Spleen (tissue), 7 donors: ENCODE measurements around the gene HDAC8.

ENCODE experiments used
- POLR2A ChIP-seq, 3 donors: fragments of 450-650 bp; IDR thresholded peaks; one replicate each; pipeline ENCODE4 v1.5.1; 2017; ENCODE audit warnings: antibody characterized with exemption in 3 of 3, mild to moderate bottlenecking in 1 of 3
- TF ChIP-seq, protein P1 (sequence below), 11 experiments: fragments of 200-600 bp in 7 of 11; fragments of 450-650 bp in 4 of 11; sonication (generic) in 4 of 11; IDR thresholded peaks in 8 of 11; conservative IDR thresholded peaks in 3 of 11; 1 replicate in 7 of 11; 2 replicates in 4 of 11; pipeline versions ENCODE4 v1.4.0 to v1.8.0; 2016 to 2021; ENCODE audit warnings: antibody characterized with exemption in 11 of 11, inconsistent platforms in 4 of 11, mild to moderate bottlenecking in 1 of 11
- donor health status: DM: no; HTN: no; CAD: no; lungs with moderate emphysema.
- donor health status: DM: no; HTN: no; CAD: no.
- donor health status: DM: no; HTN: no; CAD: no.

GRCh38 chrX:72478853-72479252 lies 93.8 kb downstream of the HDAC8 start:
- TF ChIP-seq, protein P1, sequence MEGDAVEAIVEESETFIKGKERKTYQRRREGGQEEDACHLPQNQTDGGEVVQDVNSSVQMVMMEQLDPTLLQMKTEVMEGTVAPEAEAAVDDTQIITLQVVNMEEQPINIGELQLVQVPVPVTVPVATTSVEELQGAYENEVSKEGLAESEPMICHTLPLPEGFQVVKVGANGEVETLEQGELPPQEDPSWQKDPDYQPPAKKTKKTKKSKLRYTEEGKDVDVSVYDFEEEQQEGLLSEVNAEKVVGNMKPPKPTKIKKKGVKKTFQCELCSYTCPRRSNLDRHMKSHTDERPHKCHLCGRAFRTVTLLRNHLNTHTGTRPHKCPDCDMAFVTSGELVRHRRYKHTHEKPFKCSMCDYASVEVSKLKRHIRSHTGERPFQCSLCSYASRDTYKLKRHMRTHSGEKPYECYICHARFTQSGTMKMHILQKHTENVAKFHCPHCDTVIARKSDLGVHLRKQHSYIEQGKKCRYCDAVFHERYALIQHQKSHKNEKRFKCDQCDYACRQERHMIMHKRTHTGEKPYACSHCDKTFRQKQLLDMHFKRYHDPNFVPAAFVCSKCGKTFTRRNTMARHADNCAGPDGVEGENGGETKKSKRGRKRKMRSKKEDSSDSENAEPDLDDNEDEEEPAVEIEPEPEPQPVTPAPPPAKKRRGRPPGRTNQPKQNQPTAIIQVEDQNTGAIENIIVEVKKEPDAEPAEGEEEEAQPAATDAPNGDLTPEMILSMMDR (IDR thresholded peaks at IDR 0.05 in 8 of 11, conservative IDR thresholded peaks at IDR 0.05 in 3 of 11) = no peak
- no peak for TF ChIP-seq POLR2A (IDR thresholded peaks at IDR 0.05)
